Cardiac ventricle fibroblast (primary cell): ENCODE results near the gene INPP5E. TPM values are rescaled to one million over a fixed set of nuclear protein-coding genes. Genes with fewer than 3 reads are reported as not detected.

Experiments used
- total RNA-seq: library from RNA; depleted of rRNA; stranded (reverse); fragments of >200 nt; gene quantifications from 2 replicates; pipeline ENCODE4 v1.2.3, GENCODE V29; 2015

INPP5E gene
- total RNA-seq = 6.2 and 8.0 TPM in 2 replicates

GRCh38 chr9:136439481-136440408 is at the start of gene INPP5E:
Gene INPP5E (minus strand): TSS chr9:136439845. CDS start chr9:136439419, 426 bp downstream.

GRCh38 chr9:136482793-136483588 is 43.3 kb upstream of the INPP5E start, which contains the start of gene SEC16A:
Gene SEC16A (minus strand): TSS chr9:136483040. CDS start chr9:136477615, 5,425 bp downstream.

GRCh38 chr9:136410500-136411287 is 29.0 kb downstream of the INPP5E start, which contains the start of the genes ENTR1 and PMPCA:
Gene ENTR1 (minus strand): TSS chr9:136410614. CDS start chr9:136410397, 217 bp downstream.
Gene PMPCA (plus strand): TSS chr9:136410658. CDS start chr9:136410669, 11 bp downstream.

DNA sequence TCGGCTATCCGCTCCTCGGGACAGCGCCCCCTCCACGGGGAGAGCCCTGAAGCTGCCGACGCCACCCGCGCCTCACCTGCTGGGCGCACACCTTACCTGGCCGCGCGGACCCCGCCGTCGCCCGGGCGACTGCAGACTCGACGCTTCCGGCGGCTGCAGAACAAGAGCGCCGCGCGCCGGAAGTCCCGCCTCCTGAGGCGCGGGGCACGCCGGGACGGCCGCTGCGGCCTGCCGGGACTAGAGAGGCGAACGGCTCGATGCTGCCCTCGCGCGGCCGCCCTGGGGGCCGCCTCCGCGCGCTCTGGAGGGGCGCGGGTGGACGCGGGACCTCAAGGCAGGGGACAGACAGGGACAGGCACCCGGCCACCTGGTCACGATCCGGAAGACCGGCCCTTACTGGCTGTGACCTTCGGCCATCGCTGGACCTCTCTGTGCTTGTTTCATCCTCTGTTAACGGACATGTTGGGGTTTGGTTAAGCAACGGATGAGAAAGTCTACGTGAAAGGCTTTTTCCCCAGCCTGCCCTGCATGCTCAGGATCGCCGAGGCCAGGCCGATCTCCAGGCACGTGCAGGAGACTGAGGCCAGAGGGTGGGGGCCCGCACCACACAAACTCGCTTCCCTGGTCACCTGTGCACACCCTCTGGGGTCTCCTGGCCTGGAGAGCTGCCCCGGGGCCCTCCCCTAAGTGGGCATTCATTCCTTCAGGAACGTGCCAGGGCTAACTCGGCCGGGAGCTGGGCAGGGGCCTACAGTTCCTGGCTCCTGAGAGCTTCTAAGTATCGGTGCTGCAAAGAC is 39.4 kb downstream of the INPP5E start, which contains the start of gene SNAPC4:
TSS of gene SNAPC4 (minus strand) at position 133 of the 797 bp plus-strand sequence. CDS start 1,742 bp downstream, outside the sequence.

Other genes with a start within 250 kb of the INPP5E start
- not detected in 2 replicates for gene LHX3, start 234.7 kb downstream of the INPP5E start, total RNA-seq
- 7.6 and 8.7 TPM in 2 replicates for gene QSOX2, start 194.0 kb downstream of the INPP5E start, total RNA-seq
- gene CCDC187, start 135.8 kb downstream of the INPP5E start, total RNA-seq = 0.05 TPM in 1 of 2 replicates, not detected in the other
- 24.2 and 27.2 TPM in 2 replicates for gene GPSM1, start 112.3 kb downstream of the INPP5E start, total RNA-seq
- gene DNLZ, start 76.1 kb downstream of the INPP5E start, total RNA-seq = 17.0 and 29.6 TPM in 2 replicates
- 0.31 and 0.88 TPM in 2 replicates for gene CARD9, start 66.2 kb downstream of the INPP5E start, total RNA-seq
- 7.1 and 9.1 TPM in 2 replicates for gene SNAPC4, start 39.7 kb downstream of the INPP5E start, total RNA-seq
- gene ENTR1, start 29.2 kb downstream of the INPP5E start, total RNA-seq = 32.2 and 43.2 TPM in 2 replicates
- gene PMPCA, start 29.2 kb downstream of the INPP5E start, total RNA-seq = 33.6 and 41.5 TPM in 2 replicates
- gene SEC16A, start 43.2 kb upstream of the INPP5E start, total RNA-seq = 56.2 and 64.3 TPM in 2 replicates
- gene NOTCH1, start 106.2 kb upstream of the INPP5E start, total RNA-seq = 17.6 and 23.4 TPM in 2 replicates
- gene EGFL7, start 223.1 kb upstream of the INPP5E start, total RNA-seq = 32.2 and 35.9 TPM in 2 replicates
- gene AGPAT2, start 247.6 kb upstream of the INPP5E start, total RNA-seq = 42.3 and 45.0 TPM in 2 replicates